Vagina (tissue), 2 donors: ENCODE data around the gene P2RY4.

ENCODE experiments used
- POLR2A ChIP-seq, 2 donors: fragments of 450-650 bp; IDR thresholded peaks; one replicate each; pipeline ENCODE4 v1.6.1; 2017; ENCODE audit warnings: antibody characterized with exemption in 2 of 2, mild to moderate bottlenecking in 2 of 2, moderate library complexity in 2 of 2
- POLR2AphosphoS5 ChIP-seq, 2 donors: sonication (generic); formaldehyde crosslinking; IDR thresholded peaks; one replicate each; pipeline ENCODE4 v1.9.0; 2017; ENCODE audit warnings: antibody characterized with exemption in 2 of 2, mild to moderate bottlenecking in 2 of 2, low read depth in 1 of 2; ENCODE audit not compliant: insufficient read depth in 1 of 2
- TF ChIP-seq, protein P1 (sequence below), 3 experiments: fragments of 450-650 bp in 2 of 3; fragments of 200-600 bp in 1 of 3; sonication (generic) in 1 of 3; IDR thresholded peaks; one replicate each; pipeline ENCODE4 v1.5.1; 2017 to 2019; ENCODE audit warnings: antibody characterized with exemption in 3 of 3, mild to moderate bottlenecking in 2 of 3, moderate library complexity in 2 of 3

GRCh38 chrX:70226048-70226447 lies 34.0 kb downstream of the P2RY4 start:
- TF ChIP-seq, protein P1, sequence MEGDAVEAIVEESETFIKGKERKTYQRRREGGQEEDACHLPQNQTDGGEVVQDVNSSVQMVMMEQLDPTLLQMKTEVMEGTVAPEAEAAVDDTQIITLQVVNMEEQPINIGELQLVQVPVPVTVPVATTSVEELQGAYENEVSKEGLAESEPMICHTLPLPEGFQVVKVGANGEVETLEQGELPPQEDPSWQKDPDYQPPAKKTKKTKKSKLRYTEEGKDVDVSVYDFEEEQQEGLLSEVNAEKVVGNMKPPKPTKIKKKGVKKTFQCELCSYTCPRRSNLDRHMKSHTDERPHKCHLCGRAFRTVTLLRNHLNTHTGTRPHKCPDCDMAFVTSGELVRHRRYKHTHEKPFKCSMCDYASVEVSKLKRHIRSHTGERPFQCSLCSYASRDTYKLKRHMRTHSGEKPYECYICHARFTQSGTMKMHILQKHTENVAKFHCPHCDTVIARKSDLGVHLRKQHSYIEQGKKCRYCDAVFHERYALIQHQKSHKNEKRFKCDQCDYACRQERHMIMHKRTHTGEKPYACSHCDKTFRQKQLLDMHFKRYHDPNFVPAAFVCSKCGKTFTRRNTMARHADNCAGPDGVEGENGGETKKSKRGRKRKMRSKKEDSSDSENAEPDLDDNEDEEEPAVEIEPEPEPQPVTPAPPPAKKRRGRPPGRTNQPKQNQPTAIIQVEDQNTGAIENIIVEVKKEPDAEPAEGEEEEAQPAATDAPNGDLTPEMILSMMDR (IDR thresholded peaks at IDR 0.05) = no peak
- TF ChIP-seq POLR2AphosphoS5 (IDR thresholded peaks at IDR 0.05; ENCODE audit: insufficient read depth in 1 of 2, low read depth in 1 of 2) (no peak), POLR2A (IDR thresholded peaks at IDR 0.05) (no peak)
